SK-N-SH (cell line): ENCODE measurements around the gene CDX1.

ENCODE experiments used
- CHD2 ChIP-seq: fragments of 150-350 bp; IDR thresholded peaks from 2 replicates; pipeline ENCODE4 v1.6.1; 2018; ENCODE audit warnings: low read length; ENCODE audit not compliant: partially characterized antibody
- ELF1 ChIP-seq: IDR thresholded peaks from 2 replicates; pipeline ENCODE4 v1.4.0; 2012
- EP300 ChIP-seq, 2 experiments: IDR thresholded peaks; 2 replicates each; pipeline versions ENCODE4 v1.4.0 to v1.6.1; 2012; ENCODE audit warnings: borderline replicate concordance in 1 of 2, low read depth in 1 of 2, low read length in 1 of 2
- POLR2AphosphoS5 ChIP-seq: IDR thresholded peaks from 2 replicates; pipeline ENCODE4 v1.6.1; 2012; ENCODE audit warnings: low read depth, low read length
- RAD21 ChIP-seq: IDR thresholded peaks from 2 replicates; pipeline ENCODE4 v1.6.1; 2012; ENCODE audit warnings: mild to moderate bottlenecking, low read length
- RFX5 ChIP-seq: IDR thresholded peaks from 2 replicates; pipeline ENCODE4 v1.6.1; 2012; ENCODE audit warnings: mild to moderate bottlenecking, improper control_type of control experiment, low read length
- RXRA ChIP-seq: IDR thresholded peaks from 2 replicates; pipeline ENCODE4 v1.4.0; 2012; ENCODE audit warnings: low read depth, mild to moderate bottlenecking, borderline replicate concordance
- SIN3A ChIP-seq: IDR thresholded peaks from 2 replicates; pipeline ENCODE4 v1.6.1; 2012; ENCODE audit warnings: low read depth, mild to moderate bottlenecking, low read length, moderate library complexity, borderline replicate concordance
- TAF1 ChIP-seq: IDR thresholded peaks from 2 replicates; pipeline ENCODE4 v1.6.1; 2012; ENCODE audit warnings: low read depth, mild to moderate bottlenecking, low read length, moderate library complexity, borderline replicate concordance
- YY1 ChIP-seq: IDR thresholded peaks from 2 replicates; pipeline ENCODE4 v1.4.0; 2012; ENCODE audit warnings: low read depth, mild to moderate bottlenecking
- TF ChIP-seq, protein P1 (sequence below): fragments of 200-600 bp; sonication (generic); IDR thresholded peaks from 2 replicates; pipeline ENCODE4 v1.6.1; 2017; ENCODE audit warnings: antibody characterized with exemption, mild to moderate bottlenecking, moderate library complexity
- TF ChIP-seq, protein P2 (sequence below): IDR thresholded peaks from 2 replicates; pipeline ENCODE4 v1.6.1; 2012; ENCODE audit warnings: mild to moderate bottlenecking, low read depth, low read length, moderate library complexity
- TF ChIP-seq, protein P3 (sequence below): IDR thresholded peaks from 2 replicates; pipeline ENCODE4 v1.4.0; 2012; ENCODE audit warnings: low read depth, borderline replicate concordance

DNA sequence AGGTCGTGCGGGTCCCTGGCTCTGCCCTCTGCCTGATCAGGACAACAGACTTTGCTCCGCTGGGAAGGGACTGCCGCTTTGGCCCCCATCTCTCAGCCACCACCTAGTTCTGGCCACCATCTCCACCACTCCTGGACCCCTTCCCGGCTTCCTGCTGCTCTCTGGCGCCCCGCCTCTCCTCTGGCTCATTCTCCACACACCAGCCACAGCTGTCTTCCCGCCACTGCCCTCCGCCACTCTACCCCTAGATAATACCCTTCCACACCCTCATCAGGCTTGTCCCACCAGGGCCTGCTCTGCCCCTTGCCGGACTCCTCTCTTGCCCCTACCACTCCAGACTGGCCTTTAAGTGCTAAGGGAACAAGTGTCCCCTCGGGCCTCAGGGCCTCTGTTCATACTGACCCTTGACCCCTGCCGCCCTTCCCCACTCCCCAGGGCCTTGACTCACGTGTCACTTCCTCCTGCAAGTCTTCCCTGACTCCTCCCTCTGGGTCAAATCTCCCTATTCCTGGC, 3.0 kb upstream of the CDX1 start:
- no peak for TF ChIP-seq ELF1
- no peak for TF ChIP-seq SIN3A
- TF ChIP-seq, protein P1, sequence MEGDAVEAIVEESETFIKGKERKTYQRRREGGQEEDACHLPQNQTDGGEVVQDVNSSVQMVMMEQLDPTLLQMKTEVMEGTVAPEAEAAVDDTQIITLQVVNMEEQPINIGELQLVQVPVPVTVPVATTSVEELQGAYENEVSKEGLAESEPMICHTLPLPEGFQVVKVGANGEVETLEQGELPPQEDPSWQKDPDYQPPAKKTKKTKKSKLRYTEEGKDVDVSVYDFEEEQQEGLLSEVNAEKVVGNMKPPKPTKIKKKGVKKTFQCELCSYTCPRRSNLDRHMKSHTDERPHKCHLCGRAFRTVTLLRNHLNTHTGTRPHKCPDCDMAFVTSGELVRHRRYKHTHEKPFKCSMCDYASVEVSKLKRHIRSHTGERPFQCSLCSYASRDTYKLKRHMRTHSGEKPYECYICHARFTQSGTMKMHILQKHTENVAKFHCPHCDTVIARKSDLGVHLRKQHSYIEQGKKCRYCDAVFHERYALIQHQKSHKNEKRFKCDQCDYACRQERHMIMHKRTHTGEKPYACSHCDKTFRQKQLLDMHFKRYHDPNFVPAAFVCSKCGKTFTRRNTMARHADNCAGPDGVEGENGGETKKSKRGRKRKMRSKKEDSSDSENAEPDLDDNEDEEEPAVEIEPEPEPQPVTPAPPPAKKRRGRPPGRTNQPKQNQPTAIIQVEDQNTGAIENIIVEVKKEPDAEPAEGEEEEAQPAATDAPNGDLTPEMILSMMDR = no peak
- no peak for TF ChIP-seq RAD21
- no peak for TF ChIP-seq POLR2AphosphoS5
- TF ChIP-seq YY1 = no peak
- TF ChIP-seq RXRA = no peak
- TF ChIP-seq, protein P2, sequence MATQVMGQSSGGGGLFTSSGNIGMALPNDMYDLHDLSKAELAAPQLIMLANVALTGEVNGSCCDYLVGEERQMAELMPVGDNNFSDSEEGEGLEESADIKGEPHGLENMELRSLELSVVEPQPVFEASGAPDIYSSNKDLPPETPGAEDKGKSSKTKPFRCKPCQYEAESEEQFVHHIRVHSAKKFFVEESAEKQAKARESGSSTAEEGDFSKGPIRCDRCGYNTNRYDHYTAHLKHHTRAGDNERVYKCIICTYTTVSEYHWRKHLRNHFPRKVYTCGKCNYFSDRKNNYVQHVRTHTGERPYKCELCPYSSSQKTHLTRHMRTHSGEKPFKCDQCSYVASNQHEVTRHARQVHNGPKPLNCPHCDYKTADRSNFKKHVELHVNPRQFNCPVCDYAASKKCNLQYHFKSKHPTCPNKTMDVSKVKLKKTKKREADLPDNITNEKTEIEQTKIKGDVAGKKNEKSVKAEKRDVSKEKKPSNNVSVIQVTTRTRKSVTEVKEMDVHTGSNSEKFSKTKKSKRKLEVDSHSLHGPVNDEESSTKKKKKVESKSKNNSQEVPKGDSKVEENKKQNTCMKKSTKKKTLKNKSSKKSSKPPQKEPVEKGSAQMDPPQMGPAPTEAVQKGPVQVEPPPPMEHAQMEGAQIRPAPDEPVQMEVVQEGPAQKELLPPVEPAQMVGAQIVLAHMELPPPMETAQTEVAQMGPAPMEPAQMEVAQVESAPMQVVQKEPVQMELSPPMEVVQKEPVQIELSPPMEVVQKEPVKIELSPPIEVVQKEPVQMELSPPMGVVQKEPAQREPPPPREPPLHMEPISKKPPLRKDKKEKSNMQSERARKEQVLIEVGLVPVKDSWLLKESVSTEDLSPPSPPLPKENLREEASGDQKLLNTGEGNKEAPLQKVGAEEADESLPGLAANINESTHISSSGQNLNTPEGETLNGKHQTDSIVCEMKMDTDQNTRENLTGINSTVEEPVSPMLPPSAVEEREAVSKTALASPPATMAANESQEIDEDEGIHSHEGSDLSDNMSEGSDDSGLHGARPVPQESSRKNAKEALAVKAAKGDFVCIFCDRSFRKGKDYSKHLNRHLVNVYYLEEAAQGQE = no peak
- no peak for TF ChIP-seq TAF1
- TF ChIP-seq, protein P3, sequence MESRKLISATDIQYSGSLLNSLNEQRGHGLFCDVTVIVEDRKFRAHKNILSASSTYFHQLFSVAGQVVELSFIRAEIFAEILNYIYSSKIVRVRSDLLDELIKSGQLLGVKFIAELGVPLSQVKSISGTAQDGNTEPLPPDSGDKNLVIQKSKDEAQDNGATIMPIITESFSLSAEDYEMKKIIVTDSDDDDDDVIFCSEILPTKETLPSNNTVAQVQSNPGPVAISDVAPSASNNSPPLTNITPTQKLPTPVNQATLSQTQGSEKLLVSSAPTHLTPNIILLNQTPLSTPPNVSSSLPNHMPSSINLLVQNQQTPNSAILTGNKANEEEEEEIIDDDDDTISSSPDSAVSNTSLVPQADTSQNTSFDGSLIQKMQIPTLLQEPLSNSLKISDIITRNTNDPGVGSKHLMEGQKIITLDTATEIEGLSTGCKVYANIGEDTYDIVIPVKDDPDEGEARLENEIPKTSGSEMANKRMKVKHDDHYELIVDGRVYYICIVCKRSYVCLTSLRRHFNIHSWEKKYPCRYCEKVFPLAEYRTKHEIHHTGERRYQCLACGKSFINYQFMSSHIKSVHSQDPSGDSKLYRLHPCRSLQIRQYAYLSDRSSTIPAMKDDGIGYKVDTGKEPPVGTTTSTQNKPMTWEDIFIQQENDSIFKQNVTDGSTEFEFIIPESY = no peak
- no peak for TF ChIP-seq CHD2
- TF ChIP-seq RFX5 = no peak
- no peak for TF ChIP-seq EP300 (IDR thresholded peaks at IDR 0.05; ENCODE audit: borderline replicate concordance in 1 of 2, low read depth in 1 of 2, low read length in 1 of 2)
